Stimulated activated memory B cell treated with anti-CD40 and anti-IgM and Interleukin-4, amounts not matched to agents 10 μg/mL and 1 μg/mL and 100 μg/mL, for 72 hours (primary cell): ENCODE results near the gene ALDH5A1.
A peak's percentile ranks its signal among the peaks of the same experiment; 100 is the strongest.

ENCODE experiments used
- ATAC-seq: fragments of 150-1000 bp; cut with Tn5 transposase; 2 replicates; pipeline ENCODE4 v1.10.0; 2021
- H3K27ac Mint-ChIP-seq: one replicate; pipeline ENCODE4 v1.8.0; 2022; ENCODE audit warnings: mild to moderate bottlenecking, mixed read lengths
- H3K27me3 Mint-ChIP-seq: one replicate; pipeline ENCODE4 v1.8.0; 2022; ENCODE audit warnings: mixed read lengths
- H3K36me3 Mint-ChIP-seq: one replicate; pipeline ENCODE4 v1.8.0; 2022; ENCODE audit warnings: mixed read lengths
- H3K4me1 Mint-ChIP-seq: one replicate; pipeline ENCODE4 v1.8.0; 2022; ENCODE audit warnings: mixed read lengths
- H3K4me3 Mint-ChIP-seq: one replicate; pipeline ENCODE4 v1.8.0; 2022; ENCODE audit warnings: mild to moderate bottlenecking, moderate library complexity, mixed read lengths
- H3K9me3 Mint-ChIP-seq: one replicate; pipeline ENCODE4 v1.8.0; 2022; ENCODE audit warnings: mixed read lengths

Gene ALDH5A1

DNA sequence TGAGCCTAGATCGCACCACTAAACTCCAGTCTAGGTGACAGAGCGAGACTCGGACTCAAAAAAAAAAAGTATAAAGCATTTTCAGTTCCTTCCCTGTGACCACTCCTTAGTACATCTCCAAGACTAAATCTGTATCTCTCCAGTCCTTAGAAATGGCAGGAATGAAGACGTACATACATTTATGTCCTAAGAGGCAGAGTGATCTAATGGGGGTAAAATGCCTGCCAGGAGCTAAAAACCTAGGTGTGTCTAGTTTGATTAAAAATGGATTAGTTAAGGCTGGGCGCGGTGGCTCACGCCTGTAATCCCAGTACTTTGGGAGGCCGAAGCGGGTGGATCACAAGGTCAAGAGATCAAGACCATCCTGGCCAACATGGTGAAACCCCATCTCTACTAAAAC lies 70.4 kb downstream of the ALDH5A1 start:
- H3K27ac Mint-ChIP-seq = no peak overlapping the region

DNA sequence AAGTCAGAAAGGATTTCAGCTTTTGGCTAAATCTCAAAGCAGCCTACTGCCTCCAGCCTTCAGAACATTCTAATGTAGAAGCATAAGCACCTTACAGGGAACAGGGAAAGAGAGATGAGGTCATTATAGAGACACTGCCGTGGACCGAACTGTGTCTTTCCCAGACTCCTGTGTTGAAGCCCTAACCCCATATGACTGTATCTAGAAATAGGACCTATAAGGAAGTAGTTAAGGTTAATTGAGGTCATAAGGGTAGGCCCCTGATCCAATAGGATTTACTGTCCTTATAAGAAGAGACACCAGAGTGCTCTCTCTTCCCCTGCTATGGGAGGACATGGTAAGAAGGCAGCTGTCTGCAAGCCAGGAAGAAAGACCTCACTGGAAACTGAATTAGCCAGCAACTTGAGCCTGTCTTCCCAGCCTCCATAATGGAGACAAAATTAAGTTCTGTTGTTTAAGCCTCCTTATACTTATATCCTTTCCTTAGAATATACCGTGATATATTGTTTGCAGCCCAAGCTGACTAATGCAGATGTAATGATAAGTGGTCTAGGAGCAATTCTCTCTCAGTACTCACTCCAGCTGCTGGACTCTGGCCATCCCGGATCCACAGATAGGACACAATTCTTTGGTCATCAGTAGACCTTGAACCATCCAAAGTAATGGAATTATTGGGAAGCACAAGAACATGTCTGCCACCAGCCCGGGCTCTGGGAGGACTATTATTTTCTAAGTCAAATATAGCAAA lies 71.4 kb downstream of the ALDH5A1 start:
- ATAC-seq = no peak
- Mint-ChIP-seq H3K36me3 (no peaks in the 10 kb centered on the region), H3K9me3 (no peaks in the 10 kb centered on the region), H3K4me1 (no peaks in the 10 kb centered on the region), H3K27ac (no peak overlapping the region), H3K4me3 (no peak overlapping the region), H3K27me3 (no peaks in the 10 kb centered on the region)

More for the DNA sequence above, 70.4 kb downstream of the ALDH5A1 start:
- Mint-ChIP-seq H3K9me3 (no peaks in the 10 kb centered on the region), H3K27me3 (no peaks in the 10 kb centered on the region), H3K4me3 (no peak overlapping the region), H3K4me1 (no peaks in the 10 kb centered on the region), H3K36me3 (no peaks in the 10 kb centered on the region)
- ATAC-seq = no peak

- Mint-ChIP-seq H3K36me3 (no peaks in the 10 kb centered on the region), H3K4me1 (no peaks in the 10 kb centered on the region), H3K27ac (no peak overlapping the region), H3K27me3 (no peaks in the 10 kb centered on the region), H3K9me3 (no peaks in the 10 kb centered on the region), H3K4me3 (no peak overlapping the region)
- no peak for ATAC-seq
Observed at GRCh38 chr6:24568683-24569082, 73.9 kb downstream of the ALDH5A1 start.

DNA sequence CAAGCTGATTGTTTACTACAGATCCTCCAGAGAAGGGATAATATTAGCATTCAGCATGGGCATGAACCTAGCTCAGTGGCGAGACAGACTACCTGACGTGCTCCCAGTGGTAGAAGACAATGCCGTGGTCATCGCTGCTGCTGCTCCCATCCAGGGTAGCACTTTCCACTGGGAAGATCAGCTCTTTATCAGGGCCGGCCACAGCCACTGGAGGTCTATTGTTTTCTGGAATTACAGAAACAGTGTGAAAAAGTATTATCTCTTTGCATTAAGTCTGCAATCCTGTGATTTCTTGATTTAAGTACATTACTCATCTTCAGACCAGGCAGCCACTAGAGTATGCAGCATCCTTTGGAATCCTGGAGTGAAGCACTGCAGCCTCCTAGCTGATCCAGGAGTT lies 75.0 kb downstream of the ALDH5A1 start:
- Mint-ChIP-seq H3K27ac (no peak overlapping the region), H3K9me3 (no peaks in the 10 kb centered on the region), H3K36me3 (no peaks in the 10 kb centered on the region), H3K4me3 (no peak overlapping the region), H3K4me1 (no peaks in the 10 kb centered on the region), H3K27me3 (no peaks in the 10 kb centered on the region)
- no peak for ATAC-seq

DNA sequence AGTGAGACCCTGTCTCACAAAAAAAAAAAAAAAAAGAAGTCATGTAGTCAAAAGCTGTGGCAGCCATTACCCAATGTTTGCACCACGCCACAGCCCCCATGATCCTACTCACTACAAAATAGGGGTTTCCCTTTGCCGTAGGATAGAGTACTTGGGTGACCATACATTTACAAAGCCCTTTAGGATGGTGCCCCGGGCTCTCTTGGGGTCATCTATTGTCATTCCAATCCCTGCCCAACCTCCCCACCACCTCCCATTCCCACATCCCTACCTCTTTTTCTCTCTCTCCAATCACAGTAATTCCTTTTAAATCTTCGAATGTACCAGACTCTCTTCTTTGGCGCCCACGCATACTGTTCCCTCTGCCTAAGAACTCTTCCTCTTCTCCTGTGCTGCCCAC lies 76.6 kb downstream of the ALDH5A1 start:
- no peaks in the 10 kb centered on the region for H3K27me3 Mint-ChIP-seq
- H3K36me3 Mint-ChIP-seq = no peaks in the 10 kb centered on the region
- no peaks in the 10 kb centered on the region for H3K9me3 Mint-ChIP-seq
- H3K27ac Mint-ChIP-seq = no peak overlapping the region
- ATAC-seq = no peak
- H3K4me3 Mint-ChIP-seq = no peak overlapping the region
- H3K4me1 Mint-ChIP-seq = no peaks in the 10 kb centered on the region

DNA sequence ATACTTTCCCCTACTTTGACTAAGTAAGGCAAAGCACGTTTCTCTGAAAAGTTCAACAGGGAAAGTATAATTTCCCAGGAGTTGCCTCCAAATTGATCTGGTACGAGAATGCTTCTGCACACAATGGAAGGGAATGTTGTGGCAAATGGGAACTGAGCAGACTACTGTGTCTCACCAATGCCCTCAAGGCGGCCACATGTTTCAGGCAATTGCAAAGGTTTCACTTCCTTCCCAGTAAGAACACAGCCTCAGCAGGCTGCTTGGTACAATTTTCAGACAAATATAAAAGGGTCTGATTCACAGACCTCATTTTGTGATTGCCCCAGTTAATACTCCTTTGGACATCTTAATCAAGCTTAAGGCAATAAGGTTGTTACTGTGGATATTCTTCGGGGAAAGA lies 80.0 kb downstream of the ALDH5A1 start:
- H3K36me3 Mint-ChIP-seq = no peaks in the 10 kb centered on the region
- H3K4me1 Mint-ChIP-seq = no peaks in the 10 kb centered on the region
- H3K4me3 Mint-ChIP-seq = no peak overlapping the region
- no peaks in the 10 kb centered on the region for H3K9me3 Mint-ChIP-seq
- no peaks in the 10 kb centered on the region for H3K27me3 Mint-ChIP-seq
- H3K27ac Mint-ChIP-seq = no peak overlapping the region
- peak; percentile 85 for ATAC-seq

- Mint-ChIP-seq H3K4me3 (no peak overlapping the region), H3K9me3 (no peaks in the 10 kb centered on the region), H3K27ac (no peak overlapping the region), H3K27me3 (no peaks in the 10 kb centered on the region), H3K4me1 (no peaks in the 10 kb centered on the region), H3K36me3 (no peaks in the 10 kb centered on the region)
- no peak for ATAC-seq
Observed at GRCh38 chr6:24576447-24576846, 81.7 kb downstream of the ALDH5A1 start.

GRCh38 chr6:24581084-24581669 lies 86.4 kb downstream of the ALDH5A1 start:
- peak; percentile 84 for ATAC-seq
- Mint-ChIP-seq H3K9me3 (no peaks in the 10 kb centered on the region), H3K4me3 (no peak overlapping the region), H3K4me1 (peaks cover 9% of the 10 kb centered on the region), H3K27me3 (no peaks in the 10 kb centered on the region), H3K36me3 (no peaks in the 10 kb centered on the region), H3K27ac (no peak overlapping the region)

GRCh38 chr6:24583463-24584381 lies 89.0 kb downstream of the ALDH5A1 start:
- Mint-ChIP-seq H3K27me3 (no peaks in the 10 kb centered on the region), H3K4me3 (no peak overlapping the region), H3K9me3 (no peaks in the 10 kb centered on the region), H3K4me1 (peaks cover 9% of the 10 kb centered on the region), H3K27ac (no peak overlapping the region), H3K36me3 (no peaks in the 10 kb centered on the region)
- ATAC-seq = peak; percentile 69

DNA sequence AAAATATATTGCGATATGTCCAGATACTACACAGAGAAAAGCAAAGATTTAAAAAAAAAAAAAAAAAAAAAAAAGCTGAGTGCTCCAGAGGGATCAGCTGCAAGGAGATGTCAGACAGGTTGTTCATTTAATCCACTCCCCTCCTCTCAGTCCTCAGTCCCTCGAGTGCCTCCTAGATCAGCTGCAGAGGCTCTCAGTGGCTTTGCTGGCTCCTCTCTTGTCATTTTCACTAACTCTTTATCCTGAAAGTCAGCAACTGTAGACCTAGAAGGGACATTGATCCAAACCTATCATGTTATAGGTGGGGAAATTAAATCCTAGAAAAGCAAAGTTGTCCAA lies 89.6 kb downstream of the ALDH5A1 start:
- peaks cover 9% of the 10 kb centered on the region for H3K4me1 Mint-ChIP-seq
- no peaks in the 10 kb centered on the region for H3K9me3 Mint-ChIP-seq
- H3K27me3 Mint-ChIP-seq = no peaks in the 10 kb centered on the region
- no peaks in the 10 kb centered on the region for H3K36me3 Mint-ChIP-seq
- H3K27ac Mint-ChIP-seq = no peak overlapping the region
- ATAC-seq = no peak
- no peak overlapping the region for H3K4me3 Mint-ChIP-seq
